ENCODE results near the gene RPL35.
"Not testable (repeated sequence)": the region's sequence is repeated elsewhere in the genome, so short reads cannot be mapped to it uniquely, and the experiment has no call there.

The RPL35 gene

DNA sequence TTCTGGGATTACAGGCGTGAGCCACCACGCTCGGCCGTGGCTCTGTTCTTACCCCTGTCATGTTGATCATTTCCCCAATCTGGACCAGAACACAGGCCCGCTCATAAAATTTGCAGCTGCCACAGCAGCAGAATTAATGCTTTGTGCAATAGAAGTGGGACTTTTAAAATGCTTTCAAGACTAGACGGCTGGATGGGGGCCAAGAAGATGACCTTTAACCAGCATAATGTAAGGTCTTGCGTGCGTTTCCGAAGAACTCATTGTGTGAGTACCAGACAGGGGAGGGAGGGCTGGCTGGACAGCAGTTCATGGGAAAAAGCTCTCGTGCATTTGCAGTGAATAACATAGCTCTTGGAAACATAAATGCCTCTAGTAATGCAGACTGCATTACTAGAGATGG lies 12.0 kb downstream of the RPL35 start:
- DNase-seq, result no peak

DNA sequence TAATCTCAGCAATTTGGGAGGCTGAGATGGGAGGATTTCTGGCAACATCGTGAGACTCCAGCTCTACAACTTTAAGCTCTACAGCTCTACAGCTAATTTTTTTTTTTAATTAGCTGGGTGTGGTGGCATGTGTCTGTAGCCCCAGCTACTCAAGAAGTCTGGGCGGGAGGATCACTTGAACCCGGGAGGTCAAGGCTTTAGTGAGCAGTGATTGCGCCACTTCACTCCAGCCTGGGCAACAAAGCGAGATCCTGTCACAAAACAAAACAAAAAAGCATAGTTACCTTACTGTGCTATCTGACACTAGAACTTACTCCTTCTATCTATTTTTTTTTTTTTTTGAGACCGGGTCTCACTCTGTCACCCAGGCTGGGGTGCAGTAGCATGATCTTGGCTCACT lies 14.8 kb downstream of the RPL35 start:
- DNase-seq, result no peak

DNA sequence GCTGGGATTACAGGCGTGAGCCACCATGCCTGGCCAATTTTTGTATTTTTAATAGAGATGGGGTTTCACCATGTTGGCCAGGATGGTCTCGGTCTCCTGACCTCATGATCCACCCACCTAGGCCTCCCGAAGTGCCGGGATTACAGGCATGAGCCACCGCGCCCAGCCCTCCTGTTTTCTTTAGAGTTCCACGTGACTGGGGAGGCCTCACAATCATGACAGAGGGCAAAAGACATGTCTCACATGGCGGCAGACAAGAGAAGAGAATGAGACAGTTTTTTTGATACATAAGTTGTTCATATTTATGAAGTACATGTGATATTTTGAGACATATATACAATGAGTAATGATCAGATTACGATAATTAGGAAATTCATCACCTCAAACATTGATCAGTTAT lies 15.3 kb downstream of the RPL35 start:
- not testable (repeated sequence) for DNase-seq

DNA sequence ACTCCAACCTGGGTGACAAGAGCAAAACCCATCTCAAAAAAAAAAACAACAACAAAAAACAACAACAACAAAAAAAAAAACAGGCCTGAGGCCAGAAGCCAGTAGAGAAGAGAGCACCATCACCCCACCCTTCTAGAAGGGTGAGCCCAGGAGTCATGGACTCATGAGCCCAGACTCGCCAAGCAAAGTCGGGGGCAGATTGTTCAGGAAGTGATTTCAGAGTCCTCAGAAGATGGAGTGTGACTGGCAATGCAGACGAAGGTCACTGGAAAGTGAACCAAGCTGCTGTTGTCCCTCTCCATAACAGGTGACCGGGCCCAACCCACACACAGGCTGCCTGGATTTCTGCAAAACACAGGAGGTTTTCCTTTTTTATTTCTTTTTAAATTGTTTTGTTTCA lies 17.5 kb downstream of the RPL35 start:
- DNase-seq, result no peak

DNA sequence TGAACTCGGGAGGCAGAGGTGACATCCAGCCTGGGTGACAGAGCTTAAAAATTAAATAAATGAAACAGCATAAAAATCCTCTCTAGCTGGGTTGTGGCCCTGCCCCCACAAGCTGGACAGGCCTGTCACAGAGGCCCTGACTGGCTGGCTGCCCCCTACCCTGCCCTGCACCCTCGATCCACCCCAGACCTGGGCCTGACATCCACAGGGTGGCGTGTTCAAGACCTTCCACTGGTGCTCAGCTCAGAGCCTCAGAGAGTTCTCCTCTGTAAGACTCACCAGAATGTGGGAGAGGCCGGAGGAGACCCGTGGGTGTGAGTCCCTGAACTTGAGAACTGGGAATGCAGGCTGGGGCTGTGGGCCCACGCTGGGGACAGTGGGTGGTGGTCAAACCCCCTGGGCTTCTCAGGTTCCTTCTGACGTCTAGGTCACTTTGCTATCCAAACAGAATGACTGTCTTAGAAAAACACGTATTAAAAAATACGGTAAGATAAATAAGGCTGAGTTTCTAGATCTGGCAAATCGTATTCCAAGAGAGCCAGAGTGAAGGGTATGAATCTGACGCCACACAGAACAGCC lies 18.2 kb downstream of the RPL35 start:
- DNase-seq, result no peak

DNA sequence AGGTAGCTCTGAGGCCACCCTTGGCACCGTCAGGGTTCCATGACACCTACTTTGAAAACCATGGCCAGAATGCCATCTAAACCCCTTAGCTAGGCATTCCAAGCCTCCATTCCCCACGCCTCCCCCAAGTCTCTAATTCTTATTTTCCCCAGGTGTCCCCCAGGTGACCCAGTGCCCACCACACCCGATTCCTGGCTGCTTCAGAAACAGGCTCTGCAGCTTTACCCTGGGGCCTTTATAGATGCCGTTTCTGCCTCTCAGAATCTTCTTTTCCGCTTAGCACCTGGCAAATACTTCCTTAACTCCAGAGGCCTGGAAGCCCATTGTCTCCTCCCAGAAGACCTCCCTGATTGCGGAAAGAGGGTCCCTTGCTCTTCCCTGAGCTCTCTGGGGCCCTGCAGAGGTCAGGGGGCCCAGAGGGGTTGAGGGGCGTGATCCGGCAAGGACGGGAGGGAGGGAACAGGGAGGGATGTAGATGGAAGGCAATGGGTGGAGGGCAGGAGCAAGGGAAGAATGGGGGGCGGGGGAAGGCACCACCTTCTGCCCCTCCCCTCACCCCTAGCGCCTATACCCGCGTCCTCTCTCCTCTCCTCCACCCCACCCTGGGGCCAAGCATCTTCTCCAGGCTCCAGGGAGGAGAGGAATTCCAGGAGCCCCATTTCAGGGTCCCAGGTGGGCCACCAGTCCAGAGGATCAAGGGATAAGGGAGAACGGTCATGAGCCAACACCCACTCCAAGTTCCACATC lies 20.5 kb downstream of the RPL35 start:
- no peak for DNase-seq

DNA sequence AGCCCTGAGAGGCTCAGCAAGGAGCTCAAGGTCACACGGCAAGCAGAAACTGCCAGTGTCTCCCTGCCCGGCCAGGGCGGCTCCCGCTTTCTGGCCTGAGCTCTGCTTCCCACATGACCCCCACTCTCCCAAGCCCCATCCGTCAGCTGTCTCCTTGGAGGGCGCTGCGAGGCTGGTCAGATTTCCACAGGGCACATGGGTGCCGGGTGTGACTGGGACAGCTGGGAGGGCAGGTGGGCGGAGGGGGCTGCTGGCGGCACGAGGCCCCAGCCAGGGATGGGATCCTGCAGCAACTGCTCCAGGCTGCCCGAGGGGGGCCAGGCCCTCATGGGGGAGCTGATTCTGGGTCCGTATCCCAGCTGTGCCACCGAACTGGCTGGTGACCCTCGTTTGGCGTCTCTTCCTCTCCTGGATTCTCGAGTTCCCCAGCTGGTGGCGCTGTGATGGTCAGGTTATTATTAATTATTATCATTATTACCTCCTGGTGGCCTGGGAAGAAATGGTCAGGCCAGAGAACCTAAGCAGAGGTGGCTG lies 21.4 kb downstream of the RPL35 start:
- no peak for DNase-seq

DNA sequence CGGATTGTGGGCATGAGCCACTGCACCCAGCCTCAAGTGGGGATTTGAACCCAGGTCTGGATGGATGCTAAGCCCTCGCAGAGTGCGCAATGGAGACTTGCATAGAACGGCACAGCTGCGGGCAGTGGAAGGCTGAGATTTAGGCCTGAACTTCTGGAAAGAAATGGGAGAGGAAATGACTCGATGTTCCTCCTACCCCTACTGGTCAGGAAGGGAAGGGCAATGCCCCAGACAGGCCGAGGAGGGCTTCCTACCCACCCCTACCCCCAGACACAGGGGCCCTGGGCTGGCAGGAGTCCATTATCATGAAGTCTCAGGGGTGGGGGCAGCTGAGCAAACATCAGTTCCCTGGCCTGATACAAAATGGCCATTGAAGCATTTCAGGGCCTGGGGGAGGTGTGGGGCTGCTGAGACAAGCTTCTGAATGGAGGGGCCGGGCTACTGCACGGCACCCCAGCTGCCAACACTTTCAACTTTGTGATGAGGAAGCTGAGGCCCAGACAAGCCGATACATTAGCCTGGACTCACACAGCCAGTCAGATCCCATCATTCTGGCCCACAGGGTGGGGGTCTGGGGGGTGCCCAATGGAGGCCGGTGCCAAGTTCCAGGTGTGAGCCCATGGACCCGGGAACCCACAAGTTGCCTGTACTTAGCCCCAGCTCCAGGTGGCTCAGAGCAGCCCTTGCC lies 22.0 kb downstream of the RPL35 start:
- DNase-seq, result no peak

DNA sequence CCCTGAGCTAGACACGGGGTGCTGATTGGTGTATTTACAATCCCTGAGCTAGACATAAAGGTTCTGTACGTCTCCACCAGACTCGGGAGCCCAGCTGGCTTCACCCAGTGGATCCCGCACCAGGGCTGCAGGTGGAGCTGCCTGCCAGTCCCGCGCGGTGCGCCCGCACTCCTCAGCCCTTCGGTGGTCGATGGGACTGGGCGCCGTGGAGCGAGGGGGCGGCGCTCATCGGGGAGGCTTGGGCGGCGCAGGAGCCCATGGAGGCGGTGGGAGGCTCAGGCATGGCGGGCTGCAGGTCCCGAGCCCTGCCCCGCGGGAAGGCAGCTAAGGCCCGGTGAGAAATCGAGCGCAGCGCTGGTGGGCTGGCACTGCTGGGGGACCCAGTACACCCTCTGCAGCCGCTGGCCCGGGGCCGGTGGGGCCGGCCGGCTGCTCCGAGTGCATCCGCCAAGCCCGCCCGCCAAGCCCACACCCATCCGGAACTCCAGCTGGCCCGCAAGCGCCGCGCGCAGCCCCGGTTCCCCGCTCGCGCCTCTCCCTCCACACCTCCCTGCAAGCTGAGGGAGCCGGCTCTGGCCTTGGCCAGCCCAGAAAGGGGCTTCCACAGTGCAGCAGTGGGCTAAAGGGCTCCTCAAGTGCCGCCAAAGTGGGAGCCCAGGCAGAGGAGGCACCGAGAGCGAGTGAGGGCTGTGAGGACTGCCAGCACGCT lies 23.0 kb downstream of the RPL35 start:
- not testable (repeated sequence) for DNase-seq

DNA sequence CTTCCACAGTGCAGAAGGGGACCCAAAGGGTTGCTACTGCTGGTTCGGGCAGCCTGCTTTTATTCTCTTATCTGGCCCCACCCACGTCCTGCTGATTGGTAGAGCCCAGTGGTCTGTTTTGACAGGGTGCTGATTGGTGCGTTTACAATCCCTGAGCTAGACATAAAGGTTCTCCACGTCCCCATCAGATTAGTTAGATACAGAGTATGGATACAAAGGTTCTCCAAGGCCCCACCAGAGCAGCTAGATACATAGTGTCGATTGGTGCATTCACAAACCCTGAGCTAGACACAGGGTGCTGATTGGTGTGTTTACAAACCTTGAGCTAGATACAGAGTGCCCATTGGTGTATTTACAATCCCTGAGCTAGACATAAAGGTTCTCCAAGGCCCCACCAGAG lies 23.6 kb downstream of the RPL35 start:
- not testable (repeated sequence) for DNase-seq

DNA sequence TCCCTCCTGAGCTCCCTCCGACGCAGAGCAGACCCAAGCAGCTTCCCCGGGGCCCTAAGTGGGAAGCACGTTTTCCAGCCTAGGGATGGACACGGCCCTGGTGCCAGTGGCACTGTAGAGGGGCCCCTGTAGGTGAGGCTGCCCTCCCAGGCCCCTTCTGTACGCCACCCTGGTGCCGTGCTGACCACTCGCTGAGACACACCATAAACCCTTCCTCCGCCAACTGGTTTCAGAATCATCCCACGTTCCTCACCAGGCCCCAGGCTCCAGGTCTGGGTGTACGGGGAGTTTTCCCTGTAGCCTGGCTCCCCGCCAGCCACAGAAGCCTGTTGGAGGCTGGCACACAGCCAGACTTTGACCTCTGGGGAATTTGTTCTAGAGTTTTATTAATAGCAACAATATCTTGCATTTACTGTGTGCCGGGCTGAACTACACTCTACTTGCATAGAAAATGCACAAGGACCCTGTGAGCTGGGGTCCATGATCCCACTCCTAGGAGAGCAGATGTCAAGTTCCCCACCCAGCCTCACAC lies 26.7 kb downstream of the RPL35 start:
- no peak for DNase-seq

DNA sequence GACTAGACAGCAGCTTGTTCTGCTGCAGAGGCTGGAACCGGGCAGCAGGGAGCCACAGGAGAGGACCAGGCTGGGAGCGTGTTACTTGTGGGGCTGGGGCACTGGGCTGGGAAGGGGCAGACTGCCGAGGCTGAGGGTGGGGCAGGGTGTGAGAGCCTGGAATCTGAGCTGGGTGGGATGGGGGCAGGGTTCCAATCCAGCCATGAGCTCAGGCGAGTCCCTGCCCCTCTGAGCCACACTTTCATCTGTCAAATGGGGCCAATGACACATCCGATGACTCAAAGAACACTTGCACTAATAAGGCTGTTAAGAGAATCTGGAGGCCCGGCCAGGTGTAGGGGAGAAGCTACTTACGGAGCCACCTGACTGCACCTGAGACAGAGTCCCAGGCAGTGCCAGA lies 27.2 kb downstream of the RPL35 start:
- no peak for DNase-seq

DNA sequence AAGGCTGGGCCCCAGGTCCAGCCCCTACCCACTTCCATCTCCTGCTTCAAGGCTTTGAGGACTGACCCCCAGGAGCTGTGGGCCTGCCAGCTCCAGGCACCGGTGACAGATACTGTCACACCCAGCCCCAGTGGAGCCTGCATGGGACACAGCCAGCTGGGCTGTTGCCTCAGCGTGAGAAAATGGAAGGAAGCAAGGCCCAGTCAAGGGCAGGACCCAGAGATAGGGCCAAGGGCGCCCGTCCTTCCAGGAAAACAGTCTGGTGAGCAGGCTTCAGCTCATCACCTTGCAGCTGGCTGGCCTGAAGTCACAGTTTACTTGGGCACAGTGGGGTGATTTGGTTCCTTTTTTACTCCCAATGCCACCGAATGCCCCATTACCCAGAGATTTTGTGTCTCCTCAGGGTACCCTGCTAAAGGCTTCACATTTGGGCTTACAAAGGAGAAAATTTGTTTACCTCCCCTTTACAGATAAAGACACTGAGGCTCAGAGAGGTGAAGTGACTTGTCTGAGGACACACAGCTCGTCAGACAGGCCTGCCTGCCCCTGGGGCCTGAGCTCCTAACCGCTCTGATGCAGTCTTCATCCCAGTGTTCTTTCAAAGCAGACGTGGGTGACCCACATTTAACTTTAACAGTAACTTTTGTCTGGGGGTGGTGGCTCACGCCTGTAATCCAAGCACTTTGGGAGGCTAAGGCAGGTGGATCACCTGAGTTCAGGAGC lies 30.0 kb downstream of the RPL35 start:
- DNase-seq, result no peak

DNA sequence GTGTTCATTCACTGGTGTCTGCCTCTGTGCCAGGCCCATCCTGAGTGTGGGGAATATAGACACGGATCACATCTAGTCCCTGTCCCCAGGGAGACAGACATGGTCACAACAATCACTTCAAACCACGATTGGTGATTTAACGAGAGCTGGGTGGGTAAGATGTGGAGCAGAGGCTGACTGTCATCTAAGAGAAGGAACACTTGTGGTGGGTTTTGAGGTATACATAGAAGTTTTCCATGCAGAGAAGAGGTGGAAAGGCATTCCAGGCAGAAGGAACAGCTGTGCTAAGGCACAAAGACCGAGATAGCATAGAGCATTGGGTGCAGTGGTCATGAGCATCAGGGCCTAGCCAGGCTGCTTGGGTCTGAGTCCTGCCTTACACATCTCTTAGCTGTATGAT lies 31.2 kb downstream of the RPL35 start:
- DNase-seq, result no peak

DNA sequence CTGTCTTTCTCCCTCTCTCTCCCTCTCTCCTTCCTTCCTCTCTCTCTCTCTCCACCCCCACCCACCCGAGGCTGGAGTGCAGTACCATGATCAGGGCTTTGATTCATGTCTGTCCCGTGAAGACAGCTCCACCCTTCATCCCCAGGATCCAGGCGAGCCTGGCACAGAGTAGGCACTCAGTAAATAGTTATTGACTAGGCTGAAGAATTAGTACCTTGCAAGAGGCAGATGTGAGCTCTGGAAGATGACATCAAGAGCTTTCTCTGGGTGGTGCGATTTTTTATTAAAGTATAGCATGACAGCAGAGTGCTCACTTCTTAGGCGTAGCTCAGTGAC lies 32.5 kb downstream of the RPL35 start:
- no peak for DNase-seq

DNA sequence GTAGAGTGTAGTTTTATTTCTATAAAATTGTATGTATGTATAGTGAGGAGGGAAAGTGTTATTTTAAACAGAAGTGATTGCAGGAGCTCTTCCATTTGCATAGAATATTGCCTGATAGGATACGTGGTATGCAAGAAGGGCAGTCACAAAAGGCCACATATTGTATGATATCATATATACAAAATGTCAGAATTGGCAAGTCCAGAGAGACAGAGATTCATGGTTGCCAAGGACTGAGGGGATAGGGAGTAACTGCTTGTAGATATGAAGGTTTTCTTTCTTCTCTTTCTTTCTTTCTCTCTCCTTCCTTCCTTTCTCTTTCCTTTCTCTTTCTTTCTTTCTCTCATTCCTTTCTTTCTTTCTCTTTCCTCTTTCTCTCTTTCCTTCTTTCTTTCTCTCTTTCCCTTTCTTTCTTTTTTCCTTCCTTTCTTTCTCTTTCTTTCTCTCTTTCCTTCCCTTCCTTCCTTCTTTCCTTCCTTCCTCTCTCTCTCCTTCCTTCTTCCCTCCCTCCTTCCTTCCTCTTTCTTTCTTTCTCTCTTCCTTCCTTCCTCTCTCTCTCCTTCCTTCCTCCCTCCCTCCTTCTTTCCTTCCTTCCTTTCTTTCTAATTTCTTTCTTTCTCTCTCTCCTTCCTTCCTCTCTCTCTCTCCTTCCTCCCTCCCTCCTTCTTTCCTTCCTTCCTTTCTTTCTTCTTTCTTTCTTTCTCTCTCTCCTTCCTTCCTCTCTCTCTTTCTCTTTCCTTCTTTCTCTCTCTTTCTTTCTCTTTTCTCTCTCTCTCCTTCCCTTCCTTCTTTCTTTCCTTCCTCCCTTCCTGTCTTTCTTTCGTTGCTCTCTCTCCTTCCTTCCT lies 33.0 kb downstream of the RPL35 start:
- no peak for DNase-seq

DNA sequence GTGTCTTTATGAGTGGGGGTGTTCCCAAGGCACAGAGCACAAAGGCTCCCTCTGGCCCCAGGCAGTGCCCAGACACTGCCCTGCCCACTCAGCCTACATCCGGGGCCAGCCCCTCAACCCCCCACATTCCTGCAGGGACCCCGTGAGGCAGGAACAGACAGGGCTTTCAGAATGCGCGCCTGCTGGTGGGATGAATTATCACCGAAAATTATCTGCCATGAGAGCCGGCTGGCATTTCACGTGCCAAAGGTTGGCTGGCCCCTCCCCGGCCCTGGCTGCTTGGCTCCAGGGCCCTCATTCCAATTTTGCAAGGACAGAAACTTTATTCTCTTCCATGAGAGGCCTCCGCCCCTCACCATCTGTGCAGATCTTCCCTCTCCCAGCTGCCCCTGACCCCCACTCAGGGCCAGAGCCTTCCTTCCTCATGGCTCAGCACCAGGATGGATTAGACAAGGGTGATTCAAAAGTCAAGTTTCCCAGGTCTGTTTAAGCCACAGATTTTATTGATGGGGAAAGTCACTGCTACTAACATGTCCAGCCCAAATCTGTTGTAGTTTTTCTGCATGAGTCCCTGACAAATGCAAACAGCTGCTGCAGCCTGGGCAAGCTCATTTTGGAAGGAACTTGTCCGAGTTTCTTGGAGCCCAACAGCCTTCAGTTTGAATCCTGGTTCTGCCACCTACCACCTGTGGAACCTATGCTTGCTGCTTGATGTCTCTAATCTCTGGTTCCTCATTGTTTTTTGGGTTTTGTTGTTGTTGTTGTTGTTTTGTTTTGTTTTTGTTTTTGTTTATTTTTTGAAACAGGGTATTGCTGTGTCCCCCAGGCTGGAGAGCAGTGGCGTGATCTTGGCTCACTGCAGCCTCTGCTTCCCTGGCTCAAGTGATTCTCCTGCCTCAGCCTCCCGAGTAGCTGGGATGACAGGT lies 40.8 kb downstream of the RPL35 start:
- no peak for DNase-seq

DNA sequence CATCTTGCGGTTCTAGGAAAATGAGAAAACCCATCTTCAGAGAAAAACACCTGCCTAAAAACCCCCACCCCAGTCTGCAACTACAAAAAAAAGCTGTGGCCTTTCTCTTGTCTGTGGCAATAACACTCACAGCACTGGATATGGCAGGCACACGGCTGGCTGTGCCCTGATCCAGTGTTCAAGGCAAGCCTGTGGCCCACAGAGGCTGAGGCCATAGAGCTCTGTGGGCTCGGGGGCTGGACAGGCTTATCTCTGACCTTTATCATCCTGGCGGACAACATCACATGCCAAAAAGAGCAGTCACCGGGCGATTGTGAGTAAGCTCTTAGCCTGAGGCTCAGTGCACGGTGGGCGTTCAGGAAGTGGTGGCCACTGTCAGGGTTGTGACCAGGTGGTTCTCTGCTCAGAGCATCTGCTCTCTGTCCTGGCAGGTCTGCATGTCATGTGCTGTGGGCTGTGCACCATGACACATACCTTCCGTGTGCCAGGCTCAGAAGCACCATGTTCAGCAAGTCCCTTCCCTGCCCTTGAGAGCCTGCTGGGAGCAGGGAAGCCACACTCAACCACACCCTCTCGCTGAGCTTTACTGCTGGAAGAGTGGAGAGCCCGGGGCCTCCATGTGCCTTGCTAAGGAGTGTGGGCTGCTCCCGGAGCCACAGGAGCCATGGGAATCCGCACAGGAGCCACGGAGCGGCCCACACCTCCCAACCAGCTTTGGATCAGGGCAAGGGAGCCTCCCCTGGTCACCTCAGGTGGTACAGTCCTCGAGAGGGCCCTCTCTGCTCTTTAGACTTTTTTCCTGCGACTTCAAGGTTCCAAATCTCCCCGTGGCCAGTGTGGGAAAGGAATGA lies 43.1 kb downstream of the RPL35 start:
- no peak for DNase-seq

DNA sequence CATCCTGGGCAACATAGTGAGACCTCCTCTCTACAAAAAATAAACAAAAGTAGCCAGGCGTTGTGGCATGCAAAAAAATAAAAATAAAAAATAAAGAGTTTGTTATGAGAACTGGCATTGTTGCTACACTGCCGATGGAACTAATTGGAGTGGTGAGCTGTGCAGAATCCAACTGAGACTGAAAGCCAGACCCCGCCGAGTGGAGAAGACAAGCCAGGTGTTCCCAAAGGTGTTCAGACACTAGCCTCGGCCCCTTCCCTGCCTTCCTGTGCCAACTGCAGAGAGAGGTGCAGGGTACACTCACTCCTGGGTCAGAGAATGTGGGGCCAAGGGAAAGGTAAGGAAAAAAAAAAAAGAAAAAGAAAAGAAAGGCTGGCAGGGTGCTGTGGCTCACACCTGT lies 46.2 kb downstream of the RPL35 start:
- no peak for DNase-seq

DNA sequence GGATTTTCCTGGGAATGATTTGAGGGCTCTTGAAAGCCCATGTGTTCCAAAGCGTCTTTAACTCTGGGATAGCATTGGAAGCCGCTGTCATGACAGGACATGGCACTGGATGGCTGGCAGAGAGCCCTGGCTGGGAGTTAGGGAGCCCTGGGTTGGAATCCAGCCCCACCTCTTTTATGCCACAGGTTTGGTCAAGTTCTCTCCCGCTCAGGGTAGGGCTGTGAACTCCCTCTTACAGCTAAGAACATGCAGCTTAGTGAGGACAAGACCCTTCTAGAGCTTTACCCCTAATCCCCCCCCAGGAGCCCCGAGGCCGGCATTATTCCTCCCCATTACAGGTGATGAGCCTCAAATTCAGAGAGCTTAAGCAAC lies 47.6 kb downstream of the RPL35 start:
- DNase-seq, result no peak

Measured in CD4-positive, alpha-beta T cell treated with Interferon gamma for 1 hour (primary cell).